CD4-positive, alpha-beta T cell treated with Interleukin-2 at 100 ng/mL for 4 hours (primary cell): ENCODE results near the gene AVPI1.
A peak's percentile ranks its signal among the peaks of the same experiment; 100 is the strongest.
"Not testable (repeated sequence)": the region's sequence is repeated elsewhere in the genome, so short reads cannot be mapped to it uniquely, and the experiment has no call there.

ENCODE experiments used
- DNase-seq: peaks from one replicate; pipeline ENCODE4 v3.0.0-alpha.2; 2020; ENCODE audit warnings: low spot score

Gene AVPI1

GRCh38 chr10:97682042-97682441 lies 5.0 kb downstream of the AVPI1 start:
- no peak for DNase-seq

- no peak for DNase-seq
Measured at GRCh38 chr10:97679594-97679993, 7.4 kb downstream of the AVPI1 start.

GRCh38 chr10:97676770-97677581 lies 10.1 kb downstream of the AVPI1 start:
- peak; percentile 55 for DNase-seq

- no peak for DNase-seq
Measured at GRCh38 chr10:97675222-97675621, 11.8 kb downstream of the AVPI1 start.

GRCh38 chr10:97673736-97674525 lies 13.1 kb downstream of the AVPI1 start:
- DNase-seq, result no peak

- DNase-seq, result no peak
Measured at GRCh38 chr10:97669571-97669970, 17.5 kb downstream of the AVPI1 start.

DNA sequence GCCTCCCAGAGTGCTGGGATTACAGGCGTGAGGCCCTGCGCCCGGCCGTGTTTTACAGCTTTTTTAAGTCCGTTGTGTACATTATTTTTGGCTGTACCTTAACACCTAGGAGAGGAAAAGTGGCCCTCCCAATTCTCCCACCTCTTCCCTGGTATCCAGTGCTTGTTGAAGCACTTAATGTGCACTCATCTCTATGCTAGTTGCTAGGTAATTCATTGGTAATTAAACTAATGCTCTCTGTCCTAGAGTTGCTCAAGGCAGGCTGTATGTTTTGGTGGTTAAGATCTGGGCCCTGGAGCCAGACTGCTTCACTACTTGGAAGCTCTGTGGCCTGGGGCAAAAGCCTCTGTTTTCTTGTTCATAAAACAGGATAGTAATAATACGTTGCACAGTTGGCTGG lies 19.6 kb downstream of the AVPI1 start:
- no peak for DNase-seq

DNA sequence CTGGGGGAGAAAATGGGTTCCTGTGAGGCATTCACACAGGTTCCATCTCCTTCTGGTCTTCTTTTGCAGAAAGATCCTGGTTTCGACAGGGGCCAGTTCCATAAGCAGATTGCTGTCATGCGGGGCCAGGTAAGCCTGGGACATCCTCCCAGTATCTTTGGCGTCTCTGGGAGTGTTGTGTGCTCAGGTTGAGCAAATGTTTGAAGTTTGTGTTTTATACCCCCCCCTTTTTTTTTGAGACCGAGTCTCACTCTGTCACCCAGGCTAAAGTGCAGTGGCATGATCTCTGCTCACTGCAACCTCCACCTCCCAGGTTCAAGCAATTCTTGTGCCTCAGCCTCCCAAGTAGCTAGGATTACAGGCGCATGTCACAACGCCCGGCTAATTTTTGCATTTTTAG lies 20.0 kb downstream of the AVPI1 start:
- DNase-seq, result no peak

DNA sequence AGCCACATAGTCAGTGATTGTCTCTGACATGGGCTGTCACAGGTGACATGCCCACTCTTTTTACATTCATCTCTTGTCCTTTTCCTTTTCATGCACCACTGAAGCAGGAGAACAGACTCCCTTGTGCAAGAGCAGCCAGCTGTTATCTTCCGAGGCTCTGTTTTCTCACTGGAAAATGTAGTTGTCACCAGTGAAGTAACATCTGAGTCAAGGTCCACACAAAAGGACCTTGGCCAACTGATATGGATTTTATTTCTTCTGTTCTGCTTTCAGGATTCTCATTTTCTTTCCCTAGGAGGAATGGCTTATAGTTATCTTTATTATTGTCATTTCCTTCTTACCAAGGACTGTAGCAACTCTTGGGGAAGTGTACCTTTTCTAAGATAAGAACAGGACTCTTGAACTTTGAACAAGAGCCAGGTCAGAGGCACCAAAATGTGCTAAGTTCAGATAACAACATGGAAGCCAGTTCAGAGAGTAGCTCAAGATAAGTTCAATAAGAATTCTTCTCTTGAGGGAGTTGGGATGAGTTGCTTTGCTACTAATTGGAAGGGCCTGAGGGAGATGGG lies 22.7 kb downstream of the AVPI1 start:
- no peak for DNase-seq

DNA sequence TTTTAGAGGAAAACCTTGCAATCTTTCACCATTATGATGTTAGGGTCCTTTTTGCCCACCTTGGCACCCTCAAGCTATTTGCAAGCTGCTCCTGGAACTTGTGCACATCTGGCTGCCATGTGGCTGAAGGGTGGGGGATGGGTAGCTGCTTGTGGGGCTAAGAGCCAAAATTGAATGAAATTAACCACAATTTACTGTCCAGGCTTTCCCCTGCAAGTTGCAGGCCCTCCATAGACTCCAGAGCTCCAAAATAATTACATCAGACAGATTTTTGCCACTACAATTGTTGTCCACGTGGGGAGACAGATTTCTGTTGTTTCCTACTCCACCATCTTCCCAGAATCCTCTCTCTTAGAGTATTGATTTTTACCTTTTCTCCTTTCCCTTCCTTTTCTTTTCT lies 27.5 kb downstream of the AVPI1 start:
- no peak for DNase-seq

GRCh38 chr10:97656777-97657176 lies 30.3 kb downstream of the AVPI1 start:
- no peak for DNase-seq

DNA sequence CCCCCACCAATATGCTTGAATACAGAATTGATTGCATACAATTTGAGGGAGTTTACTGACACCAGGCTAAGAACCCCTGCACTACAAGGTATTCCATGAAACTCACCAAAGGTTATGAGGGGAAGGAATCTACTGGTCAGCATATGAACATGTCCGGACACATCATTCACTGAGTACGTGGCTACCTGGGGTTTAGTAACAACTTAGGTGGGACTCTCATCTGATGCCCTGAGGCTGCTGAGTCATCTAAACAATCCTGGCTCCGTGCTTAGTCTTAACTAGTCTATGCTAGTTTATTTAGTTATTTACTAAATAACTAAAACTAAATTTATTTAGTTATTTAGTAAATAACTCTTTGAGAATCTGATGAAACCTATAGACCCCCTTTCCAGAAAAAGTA lies 35.3 kb downstream of the AVPI1 start:
- no peak for DNase-seq

DNA sequence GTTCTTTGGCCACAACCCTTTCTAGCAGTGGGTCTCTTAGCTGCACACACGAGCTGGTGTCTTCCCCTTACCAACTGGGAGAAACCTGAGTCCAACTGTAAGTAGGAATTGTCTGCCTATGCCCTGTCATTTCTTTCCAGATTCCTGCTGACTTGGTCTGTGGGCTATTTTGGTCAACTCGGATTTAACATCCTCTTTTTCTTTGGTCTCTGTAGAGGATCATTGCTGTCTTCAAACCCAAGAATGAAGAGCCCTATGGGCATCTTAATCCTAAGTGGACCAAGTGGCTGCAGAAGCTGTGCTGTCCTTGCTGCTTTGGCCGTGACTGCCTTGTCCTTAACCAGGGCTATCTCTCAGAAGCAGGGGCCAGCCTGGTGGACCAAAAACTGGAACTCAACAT lies 36.3 kb downstream of the AVPI1 start:
- no peak for DNase-seq

DNA sequence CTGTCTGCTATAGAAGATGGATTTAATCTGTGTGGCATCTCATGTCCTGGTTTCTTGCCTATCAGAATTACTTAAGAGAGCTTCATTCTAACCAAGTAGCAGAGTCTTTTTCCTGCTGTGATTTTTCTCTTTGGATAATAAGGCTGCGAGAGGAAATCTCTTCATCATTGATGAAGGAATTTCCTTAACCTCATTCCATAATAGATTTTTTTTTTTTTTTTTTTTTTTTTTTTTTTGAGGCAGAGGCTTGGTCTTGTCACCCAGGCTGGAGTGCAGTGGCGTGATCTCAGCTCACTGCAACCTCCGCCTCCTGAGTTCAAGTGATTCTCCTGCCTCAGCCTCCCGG lies 37.7 kb downstream of the AVPI1 start:
- not testable (repeated sequence) for DNase-seq

GRCh38 chr10:97648562-97649404 lies 38.3 kb downstream of the AVPI1 start:
- DNase-seq, result peak; percentile 69

GRCh38 chr10:97647556-97647955 lies 39.5 kb downstream of the AVPI1 start:
- no peak for DNase-seq

DNA sequence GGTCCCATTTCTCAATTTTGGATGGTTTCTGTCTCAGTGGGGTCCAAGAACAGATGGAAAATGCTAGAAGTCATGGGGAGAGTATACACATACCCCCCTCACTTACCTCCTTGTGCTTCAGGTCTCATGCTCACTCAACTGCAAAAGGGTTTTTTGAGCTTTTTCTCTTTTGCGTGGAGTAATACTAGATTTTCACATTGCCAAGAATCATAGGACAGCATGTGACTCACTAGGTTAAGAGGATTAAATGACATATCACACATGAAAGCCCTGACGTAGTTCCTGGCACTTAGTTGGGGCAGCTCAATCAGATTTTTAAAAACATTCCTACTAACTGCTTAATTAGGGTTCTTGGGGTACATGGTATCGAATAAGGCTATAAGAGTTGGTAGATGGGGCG lies 42.1 kb downstream of the AVPI1 start:
- no peak for DNase-seq

DNA sequence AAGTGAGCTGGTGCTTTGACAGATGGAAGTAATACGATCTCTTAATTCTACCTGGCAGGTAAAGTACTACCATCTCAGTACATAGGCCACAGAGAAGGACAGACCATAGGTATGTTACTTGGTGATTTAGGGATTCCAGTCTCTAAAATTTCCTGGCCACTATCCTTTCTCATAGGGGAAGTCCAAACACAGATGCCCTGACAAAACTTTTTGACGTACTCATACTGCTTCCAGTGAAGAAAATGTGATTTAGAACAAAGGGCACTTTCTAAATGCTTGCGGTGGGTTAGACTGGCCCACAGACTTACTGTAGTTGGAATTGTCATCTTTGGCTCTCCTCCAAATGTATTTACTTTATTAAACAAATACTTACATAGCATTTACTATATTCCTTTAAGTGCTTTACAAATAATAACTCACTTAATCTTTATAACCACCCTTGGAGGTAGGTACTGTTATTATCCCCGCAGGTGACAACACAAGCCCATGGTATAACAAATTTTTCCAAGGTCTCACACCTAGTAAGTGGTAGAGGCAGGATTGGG lies 43.5 kb downstream of the AVPI1 start:
- DNase-seq, result no peak

DNA sequence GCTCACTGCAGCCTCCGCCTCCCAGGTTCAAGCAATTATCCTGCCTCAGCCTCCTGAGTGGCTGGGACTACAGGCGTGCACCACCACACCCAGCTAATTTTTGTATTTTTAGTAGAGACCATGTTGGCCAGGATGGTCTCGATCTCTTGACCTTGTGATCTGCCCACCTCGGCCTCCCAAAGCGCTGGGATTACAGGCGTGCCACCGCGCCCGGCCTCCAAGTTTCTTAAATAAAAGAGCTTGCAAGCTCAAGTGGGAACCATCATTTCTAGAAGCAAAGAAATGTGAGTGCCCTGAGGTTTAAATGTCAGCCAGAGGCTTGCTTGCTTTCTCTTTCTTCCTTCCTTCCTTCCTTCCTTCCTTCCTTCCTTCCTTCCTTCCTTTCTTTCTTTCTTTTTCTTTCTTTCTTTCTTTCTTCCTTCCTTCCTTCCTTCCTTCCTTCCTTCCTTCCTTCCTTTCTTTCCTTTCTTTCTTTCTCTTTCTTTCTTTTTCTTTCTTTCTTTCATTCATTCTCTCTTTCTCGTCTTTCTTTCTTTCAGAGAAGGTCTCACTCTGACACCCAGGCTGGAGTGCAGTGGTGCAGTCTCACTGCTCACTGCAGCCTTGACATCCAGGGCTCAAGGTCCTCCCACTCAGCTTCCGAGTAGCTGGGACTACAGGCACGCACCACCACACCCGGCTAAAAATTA lies 44.4 kb downstream of the AVPI1 start:
- not testable (repeated sequence) for DNase-seq

DNA sequence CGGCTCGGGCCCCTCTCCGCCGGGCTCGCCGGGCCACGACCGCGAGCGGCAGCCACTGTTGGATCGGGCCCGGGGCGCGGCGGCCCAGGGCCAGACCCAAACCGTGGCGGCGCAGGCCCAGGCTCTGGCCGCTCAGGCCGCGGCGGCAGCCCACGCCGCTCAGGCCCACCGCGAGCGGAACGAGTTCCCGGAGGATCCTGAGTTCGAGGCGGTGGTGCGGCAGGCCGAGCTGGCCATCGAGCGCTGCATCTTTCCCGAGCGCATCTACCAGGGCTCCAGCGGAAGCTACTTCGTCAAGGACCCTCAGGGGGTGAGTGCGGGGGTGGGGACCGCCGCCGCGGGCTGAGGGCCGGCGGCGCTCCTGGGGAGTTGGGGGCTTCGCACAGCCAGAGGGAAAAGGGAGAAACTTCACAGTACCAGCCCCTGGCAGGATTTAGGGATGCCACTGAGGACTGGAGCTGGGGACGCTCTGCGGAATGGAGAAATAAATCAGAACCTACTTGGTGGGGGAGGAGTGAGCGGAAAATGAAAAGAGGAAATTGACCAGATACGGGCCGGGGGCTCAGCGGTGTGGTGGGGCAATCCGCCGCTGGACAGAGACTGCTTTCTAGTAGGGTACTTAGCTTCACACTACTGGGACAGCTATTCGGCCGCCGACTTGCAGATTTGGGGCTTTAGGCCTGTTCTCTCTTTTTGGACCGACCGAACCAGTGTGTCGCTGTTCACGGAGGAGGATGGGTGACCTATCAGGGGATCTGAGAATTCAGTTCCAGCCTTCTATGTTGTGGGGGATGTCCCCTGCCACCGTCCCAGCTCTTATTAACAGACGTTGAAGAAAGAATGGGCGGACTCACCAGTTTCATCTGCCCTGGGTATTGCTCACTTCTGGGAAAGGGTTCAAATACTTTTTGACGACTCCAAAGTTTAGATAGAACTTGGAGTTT lies 45.9 kb downstream of the AVPI1 start:
- DNase-seq, result no peak
